Iris pigment epithelial cell (primary cell): ENCODE measurements around the gene ZC3H11A.
"Not testable (repeated sequence)": the region's sequence is repeated elsewhere in the genome, so short reads cannot be mapped to it uniquely, and the experiment has no call there.

Source experiments
- DNase-seq: peaks from one replicate; pipeline ENCODE4 v3.0.0-alpha.2; 2011; ENCODE audit warnings: low read depth

Gene ZC3H11A

DNA sequence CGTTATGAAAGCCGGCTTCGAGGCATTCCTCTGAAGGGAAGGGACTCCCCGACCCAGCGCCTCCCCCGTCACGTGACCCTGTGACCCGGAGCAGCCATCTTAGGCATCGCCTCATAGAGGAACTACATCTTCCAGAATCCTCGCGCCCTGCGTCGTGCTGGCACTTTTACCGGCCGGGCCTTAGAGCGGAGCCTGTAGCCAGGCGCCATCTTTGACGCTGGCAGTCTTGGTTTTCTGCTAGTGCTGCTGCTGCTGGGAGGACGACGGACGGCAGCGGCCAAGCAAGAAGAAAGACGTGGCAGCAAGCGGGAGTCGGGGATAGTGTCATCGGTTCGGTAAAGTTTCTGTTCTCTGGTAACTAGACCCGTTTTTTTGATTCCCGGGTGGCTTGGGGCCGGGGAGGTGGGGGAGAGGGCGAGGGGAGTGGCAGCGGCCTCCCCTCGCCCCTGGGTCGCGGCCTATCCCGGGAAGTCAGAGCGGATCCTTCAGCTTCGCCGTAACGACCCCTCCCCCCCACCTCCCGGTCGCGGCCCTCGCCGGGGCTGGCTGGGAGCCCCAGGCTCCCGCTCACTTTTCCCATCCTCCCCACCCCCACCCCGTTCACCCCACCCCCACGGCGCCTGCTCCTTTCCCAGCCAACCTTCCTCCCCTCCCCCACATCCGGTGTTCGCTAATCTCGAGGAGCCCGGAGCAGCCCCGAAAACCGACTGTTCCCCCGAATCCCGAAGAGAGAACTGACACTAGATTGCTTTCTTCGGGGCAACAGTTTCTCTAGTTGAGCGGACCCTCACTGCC is at the start of gene ZC3H11A, which contains the start of gene ZBED6:
TSS of gene ZC3H11A (plus strand) at position 183 of the 795 bp plus-strand sequence. CDS start 21,448 bp downstream, outside the sequence.
TSS of gene ZBED6 (plus strand) at position 183 of the 795 bp plus-strand sequence. CDS start 1,900 bp downstream, outside the sequence.
- DNase-seq: peak; percentile 99

- DNase-seq: no peak
Observed at GRCh38 chr1:203746281-203746680, 49.1 kb upstream of the ZC3H11A start.

GRCh38 chr1:203751051-203751450 is 44.4 kb upstream of the ZC3H11A start:
- peak; percentile 83 for DNase-seq

- DNase-seq: not testable (repeated sequence)
Observed at GRCh38 chr1:203751618-203752361, 43.6 kb upstream of the ZC3H11A start.

DNA sequence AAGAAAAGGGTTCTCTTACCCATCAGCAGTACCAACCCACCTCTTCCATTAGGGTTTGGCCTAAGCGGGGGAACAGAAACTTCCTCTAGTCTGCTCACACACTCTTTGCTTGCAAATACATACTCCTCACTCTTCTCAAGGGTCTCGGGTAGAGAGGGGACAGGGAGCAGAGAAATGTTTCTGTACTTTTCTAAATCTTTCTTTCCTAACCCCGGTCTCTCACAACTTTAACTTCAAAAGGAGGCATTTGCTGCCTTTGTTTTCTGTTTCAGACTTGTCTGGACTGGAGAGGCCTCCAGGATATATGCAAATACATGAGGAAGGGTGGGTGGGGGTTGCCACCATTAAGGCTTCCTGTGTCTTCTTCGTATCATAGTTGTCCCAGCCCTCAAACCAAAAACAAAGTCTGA is 41.0 kb upstream of the ZC3H11A start:
- DNase-seq: no peak

GRCh38 chr1:203756036-203756435 is 39.4 kb upstream of the ZC3H11A start:
- DNase-seq: no peak

- DNase-seq: not testable (repeated sequence)
Observed at GRCh38 chr1:203758749-203759148, 36.7 kb upstream of the ZC3H11A start.

- DNase-seq: no peak
Observed at GRCh38 chr1:203760506-203760905, 34.9 kb upstream of the ZC3H11A start.

DNA sequence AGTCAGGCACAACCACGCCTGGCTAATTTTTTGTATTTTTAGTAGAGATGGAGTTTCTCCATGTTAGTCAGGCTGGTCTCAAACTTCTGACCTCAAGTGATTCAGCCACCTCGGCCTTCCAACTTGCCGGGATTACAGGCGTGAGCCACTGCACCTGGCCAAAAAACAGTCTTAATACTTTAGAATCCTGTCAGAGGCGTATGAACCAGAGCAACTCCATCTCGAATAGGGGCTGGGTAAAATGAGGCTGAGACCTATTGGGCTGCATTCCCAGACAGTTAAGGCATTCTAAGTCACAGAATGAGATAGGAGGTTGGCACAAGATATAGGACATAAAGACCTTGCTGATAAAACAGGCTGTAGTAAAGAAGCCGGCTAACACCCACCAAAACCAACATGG is 33.5 kb upstream of the ZC3H11A start:
- not testable (repeated sequence) for DNase-seq

DNA sequence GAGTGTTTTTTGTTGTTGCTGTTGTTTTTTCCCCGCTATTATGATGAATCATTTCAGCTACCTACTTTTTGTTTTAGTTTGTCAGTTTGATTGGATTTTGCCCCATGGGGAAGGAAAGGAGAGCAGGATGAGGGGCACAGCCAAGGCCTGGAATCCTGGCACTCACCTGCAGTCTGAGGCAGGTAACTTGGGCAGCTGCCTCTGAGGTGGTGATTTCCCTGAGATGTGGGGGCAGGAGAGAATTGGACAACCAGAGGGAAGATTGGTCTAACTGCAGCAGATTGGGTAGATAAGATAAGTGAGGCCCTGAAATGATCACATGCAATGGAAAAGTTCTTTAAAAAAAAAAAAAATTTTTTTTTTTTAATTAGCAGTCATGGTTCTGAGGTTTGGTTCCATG is 31.9 kb upstream of the ZC3H11A start:
- no peak for DNase-seq

DNA sequence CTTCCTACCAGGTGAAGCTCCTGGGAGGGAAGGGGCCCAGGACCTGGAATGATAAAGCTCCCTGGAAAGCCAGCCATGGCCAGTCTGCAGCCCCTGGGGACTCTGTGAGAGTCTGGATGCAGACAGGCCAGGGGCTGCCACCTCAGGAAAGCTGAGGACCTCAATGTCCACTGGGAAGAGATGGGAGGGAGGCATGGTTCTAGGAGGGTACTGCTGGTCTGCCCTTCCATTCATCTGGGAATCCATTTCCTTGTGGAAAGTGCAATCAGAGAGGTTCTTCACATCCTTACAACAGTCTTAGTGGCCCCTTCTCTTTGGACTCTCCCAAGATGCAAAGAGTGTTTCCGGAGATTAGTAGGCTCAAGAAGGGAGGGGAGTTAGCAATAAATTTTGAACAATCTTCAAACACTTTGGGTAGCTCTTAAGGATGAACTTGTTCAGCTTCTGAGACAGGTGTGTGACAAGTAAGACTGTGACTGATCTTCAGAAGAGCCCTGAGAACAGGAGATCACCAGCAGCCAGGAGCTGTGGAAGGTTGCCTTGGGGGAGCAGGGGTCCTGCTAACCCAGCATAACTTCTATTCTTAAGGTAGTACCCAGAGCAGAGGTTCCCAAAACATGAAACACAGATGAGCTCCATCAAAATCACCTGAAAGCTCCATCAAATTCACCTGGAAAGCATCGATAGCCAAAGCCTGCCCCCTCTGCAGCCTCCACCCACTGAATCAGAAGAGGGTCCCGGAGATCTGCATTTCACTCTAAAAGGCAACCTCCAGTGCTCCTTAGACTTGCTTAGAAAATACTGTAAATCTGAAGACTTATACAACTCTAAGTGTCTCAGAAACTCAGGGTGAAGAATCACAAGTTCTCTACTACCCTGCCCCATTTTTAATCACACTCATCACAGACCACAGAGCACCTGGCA is 31.1 kb upstream of the ZC3H11A start:
- DNase-seq: no peak

DNA sequence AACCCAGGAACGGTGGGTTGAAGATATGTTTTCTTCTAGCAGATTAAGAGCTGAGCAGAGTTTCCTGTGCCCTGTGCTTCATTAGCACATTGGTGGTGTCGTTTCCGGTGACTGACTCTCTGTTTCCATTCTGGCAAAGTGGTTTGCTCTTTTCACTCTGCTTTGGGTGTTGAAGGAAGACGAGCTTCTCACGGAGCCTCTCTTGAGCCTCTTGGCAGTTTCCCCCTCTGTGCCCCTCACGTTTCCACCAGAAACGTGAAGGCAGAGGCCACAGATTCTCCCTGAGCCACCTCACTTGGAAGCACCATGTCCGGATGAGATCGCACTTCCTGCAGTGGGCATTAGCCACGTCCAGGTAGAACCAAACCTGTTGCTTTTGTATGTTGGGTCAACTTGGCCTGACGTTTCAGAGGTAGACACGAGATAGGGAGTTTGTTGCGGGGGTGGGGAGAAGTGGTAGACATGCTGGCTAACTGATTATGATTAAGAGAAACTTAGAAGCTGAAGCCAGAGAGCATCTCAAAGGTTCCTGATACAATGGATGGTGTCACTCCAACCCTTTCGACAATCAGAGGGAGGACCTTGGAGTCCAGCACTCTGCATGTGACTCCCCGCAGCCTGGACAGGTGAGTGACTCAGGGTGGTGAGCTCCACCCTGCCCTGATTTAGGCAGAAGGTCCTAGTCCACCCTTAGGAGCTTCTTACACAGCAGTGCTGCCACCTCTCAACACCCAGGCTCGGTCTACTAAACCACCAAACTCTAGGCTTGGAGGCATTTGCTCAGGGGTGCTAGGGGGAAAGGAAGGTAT is 30.2 kb upstream of the ZC3H11A start, which contains the start of gene LAX1:
TSS of gene LAX1 (plus strand) at position 155 of the 809 bp plus-strand sequence. CDS start at position 538, 383 bp downstream.
- no peak for DNase-seq

DNA sequence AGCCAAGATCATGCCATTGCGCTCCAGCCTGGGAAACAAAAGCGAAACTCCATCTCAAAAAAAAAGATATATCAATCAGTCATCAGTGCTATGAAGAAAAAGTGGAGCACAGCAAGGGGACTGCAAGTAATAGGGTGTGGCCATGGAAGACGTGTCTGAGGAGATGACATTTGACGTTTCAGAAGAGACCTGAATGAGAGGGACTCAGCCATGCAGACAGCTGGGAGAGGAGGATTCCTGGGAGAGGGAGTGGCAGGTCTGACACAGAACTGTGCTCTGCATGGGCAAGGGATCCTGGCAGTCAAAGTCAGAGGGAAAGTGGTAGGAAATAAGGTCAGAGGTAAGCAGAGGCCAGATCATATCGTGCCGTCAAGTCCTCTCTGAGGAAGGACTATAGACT is 27.2 kb upstream of the ZC3H11A start:
- no peak for DNase-seq

- DNase-seq: peak; percentile 89
Observed at GRCh38 chr1:203769505-203770343, 25.7 kb upstream of the ZC3H11A start.

DNA sequence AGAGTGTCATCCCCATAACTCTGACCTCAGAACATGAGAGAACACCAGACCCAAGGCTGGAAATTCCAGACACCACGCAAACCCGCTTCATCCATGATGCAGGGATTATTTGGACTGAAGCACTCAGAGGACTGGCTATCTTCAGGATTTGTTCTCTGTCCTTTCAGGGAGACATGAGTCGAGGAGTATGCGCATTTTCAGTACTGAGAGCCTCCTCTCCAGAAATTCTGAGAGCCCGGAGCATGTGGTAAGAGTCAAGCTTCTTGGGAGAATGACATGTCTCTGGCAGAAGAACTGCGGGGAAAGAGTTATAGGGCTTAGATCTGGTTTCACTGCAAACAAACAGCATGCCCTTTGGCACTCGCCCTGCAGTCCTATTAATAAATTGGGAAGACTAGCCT is 23.5 kb upstream of the ZC3H11A start:
- DNase-seq: no peak

- DNase-seq: no peak
Observed at GRCh38 chr1:203772836-203773235, 22.6 kb upstream of the ZC3H11A start.

- DNase-seq: no peak
Observed at GRCh38 chr1:203776636-203777035, 18.8 kb upstream of the ZC3H11A start.

- DNase-seq: peak; percentile 28
Observed at GRCh38 chr1:203777596-203777995, 17.8 kb upstream of the ZC3H11A start.

DNA sequence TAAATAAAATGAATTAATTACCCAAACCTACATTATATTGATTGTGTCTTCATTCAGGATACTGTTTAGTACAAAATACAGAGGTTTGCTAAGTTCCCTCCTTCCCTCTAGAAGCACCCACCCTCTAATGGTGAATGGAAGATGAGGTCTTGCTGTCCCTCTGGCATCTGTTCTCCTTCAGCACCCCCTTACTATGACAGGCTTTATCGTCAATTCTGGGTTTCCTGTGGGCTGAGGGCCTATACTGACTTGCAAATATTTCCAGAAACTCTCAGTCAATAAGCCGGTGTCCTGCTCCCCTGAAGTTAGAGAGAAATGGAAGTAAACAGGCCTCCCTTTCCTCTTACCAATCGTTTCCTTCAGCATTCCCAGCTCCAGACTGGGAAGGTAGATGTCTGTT is 17.3 kb upstream of the ZC3H11A start:
- no peak for DNase-seq

- DNase-seq: no peak
Observed at GRCh38 chr1:203778789-203779188, 16.6 kb upstream of the ZC3H11A start.
